ENCODE measurements around the gene MMAB. TPM values are rescaled to one million over a fixed set of nuclear protein-coding genes. Genes with fewer than 3 reads are reported as not detected.

Gene MMAB
- polyA plus RNA-seq, 3 donors from 2014 or later: 25.6 to 61.6 (median 59.0) TPM

- Mint-ChIP-seq H3K27ac (peak overlapping the region in 2 of 6 donors; percentile 36 to 44), H3K9me3 (no peaks in the 10 kb centered on the region), H3K27me3 (ENCODE audit: low read depth in 3 of 3) (peaks cover 0 to 2% (median 0%) of the 10 kb centered on the region in 3 donors), H3K4me1 (no peaks in the 10 kb centered on the region), H3K4me3 (no peak overlapping the region), H3K36me3 (peaks cover 29 to 74% (median 41%) of the 10 kb centered on the region in 3 donors)
- no peak for DNase-seq
Measured at GRCh38 chr12:109512608-109513007, 60.7 kb downstream of the MMAB start.

- no peaks in the 10 kb centered on the region for H3K27me3 Mint-ChIP-seq (ENCODE audit: low read depth in 3 of 3)
- no peak for DNase-seq
- H3K9me3 Mint-ChIP-seq: no peaks in the 10 kb centered on the region
- peaks cover 23 to 60% (median 40%) of the 10 kb centered on the region in 3 donors for H3K36me3 Mint-ChIP-seq
- H3K4me3 Mint-ChIP-seq: no peak overlapping the region
- no peak overlapping the region for H3K27ac Mint-ChIP-seq
- no peaks in the 10 kb centered on the region for H3K4me1 Mint-ChIP-seq
Measured at GRCh38 chr12:109510196-109510595, 63.1 kb downstream of the MMAB start.

GRCh38 chr12:109504068-109504467 lies 69.2 kb downstream of the MMAB start:
- DNase-seq: no peak
- peak overlapping the region in 2 of 6 donors; percentile 41 to 62 for H3K27ac Mint-ChIP-seq
- peaks cover 30 to 57% (median 42%) of the 10 kb centered on the region in 3 donors for H3K36me3 Mint-ChIP-seq
- H3K4me1 Mint-ChIP-seq: no peaks in the 10 kb centered on the region
- H3K27me3 Mint-ChIP-seq (ENCODE audit: low read depth in 3 of 3): no peaks in the 10 kb centered on the region
- no peak overlapping the region for H3K4me3 Mint-ChIP-seq
- H3K9me3 Mint-ChIP-seq: no peaks in the 10 kb centered on the region

Other genes with a start within 250 kb of the MMAB start
- gene MYO1H, start 225.6 kb downstream of the MMAB start, polyA plus RNA-seq: not detected
- gene KCTD10, start 96.2 kb downstream of the MMAB start, polyA plus RNA-seq: 100 to 1,000 TPM in 2 of 3 donors, 10 to 100 TPM in 1; 59.7 to 204 (median 127) TPM
- 10 to 100 TPM; 25.3 to 41.2 (median 34.2) TPM for gene UBE3B, start 95.9 kb downstream of the MMAB start, polyA plus RNA-seq
- 1 to 10 TPM; 3.4 to 4.9 (median 4.2) TPM for gene MVK, start 290 bp upstream of the MMAB start, polyA plus RNA-seq
- gene FAM222A, start 140.3 kb upstream of the MMAB start, polyA plus RNA-seq: under 1 TPM in 2 of 3 donors, not detected in 1; 0.20 to 0.49 TPM

Data from immature natural killer cell (primary cell).